ENCODE measurements around the gene PILRA. TPM values are rescaled to one million over a fixed set of nuclear protein-coding genes. Genes with fewer than 3 reads are reported as not detected.
"Not testable (repeated sequence)": the region's sequence is repeated elsewhere in the genome, so short reads cannot be mapped to it uniquely, and the experiment has no call there.

PILRA gene
- total RNA-seq, 1 donor from 2014 or later, result 0.68 TPM

- not testable (repeated sequence) for DNase-seq
Measured at GRCh38 chr7:100381531-100382233, 8.4 kb downstream of the PILRA start.

DNA sequence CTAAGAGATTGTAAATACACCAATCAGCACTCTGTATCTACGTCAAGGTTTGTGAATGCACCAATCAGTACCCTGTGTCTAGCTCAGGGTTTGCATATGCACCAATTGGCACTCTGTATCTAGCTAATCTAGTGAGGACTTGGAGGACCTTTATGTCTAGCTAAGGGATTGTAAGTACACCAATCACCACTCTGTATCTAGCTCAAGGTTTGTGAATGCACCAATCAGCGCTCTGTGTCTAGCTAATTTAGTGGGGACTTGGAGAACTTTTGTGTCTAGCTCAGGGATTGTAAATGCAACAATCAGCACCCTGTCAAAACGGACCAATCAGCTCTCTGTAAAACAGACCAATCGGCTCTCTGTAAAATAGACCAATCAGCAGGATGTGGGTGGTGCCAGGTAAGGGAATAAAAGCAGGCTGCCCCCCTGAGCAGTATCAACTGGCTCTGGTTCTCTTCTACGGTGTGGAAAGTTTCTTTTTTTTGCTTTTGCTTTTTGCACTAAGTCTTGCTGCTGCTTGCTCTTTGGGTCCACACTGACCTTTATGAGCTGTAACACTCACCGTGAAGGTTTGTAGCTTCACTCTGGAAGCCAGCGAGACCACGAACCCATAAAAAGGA is 9.1 kb downstream of the PILRA start:
- not testable (repeated sequence) for DNase-seq

DNA sequence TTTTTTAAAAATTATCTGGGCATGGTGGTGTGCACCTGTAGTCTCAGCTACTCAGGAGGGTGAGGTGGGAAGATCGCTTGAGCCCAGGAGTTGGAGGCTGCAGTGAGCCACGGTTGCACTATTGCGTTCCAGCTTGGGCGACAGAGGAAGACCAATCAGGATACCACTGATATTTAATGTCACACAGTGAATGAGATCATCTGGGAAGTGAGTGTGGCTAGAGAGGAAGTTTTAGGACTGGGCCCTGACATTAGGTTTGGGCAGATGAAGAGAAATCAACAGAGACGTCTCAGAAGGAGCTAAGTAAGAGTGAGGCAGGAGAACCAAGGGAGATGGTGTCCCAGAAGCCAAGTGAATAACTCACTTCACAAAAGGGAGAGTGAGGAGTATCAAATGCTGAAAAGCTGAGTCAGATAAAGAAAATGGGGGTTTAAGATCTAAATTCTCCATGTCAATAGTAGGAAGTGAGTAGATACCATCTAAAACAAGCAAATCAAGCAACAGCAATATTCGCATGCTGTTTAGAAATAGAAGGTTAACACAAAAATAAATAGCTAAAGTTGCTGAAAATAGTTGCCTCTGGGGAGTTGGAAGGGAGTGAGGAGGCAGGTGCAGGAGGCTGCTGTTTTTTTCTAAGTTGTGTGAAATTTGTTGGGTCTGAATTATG is 11.5 kb downstream of the PILRA start:
- peak; percentile 41 for DNase-seq

GRCh38 chr7:100386940-100387339 is 13.7 kb downstream of the PILRA start:
- no peak for DNase-seq

DNA sequence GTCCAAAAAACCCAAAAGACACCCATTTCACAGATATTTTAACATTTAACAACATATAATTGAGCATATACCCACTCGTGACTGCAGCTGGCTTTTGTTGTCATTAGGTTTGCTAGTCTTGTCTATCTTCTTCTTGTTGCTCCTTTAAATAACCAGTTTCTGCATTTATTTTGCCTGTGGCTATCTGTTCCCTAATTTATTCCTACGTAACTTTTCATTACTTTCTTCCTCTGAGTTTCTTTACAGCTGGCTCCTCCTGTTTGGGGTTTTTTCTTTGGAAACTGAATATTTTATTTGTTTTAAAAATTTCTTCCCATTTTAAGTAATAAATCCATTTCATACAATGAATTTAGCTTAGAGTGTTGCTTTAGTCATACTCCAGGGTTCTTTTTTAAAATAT is 14.4 kb downstream of the PILRA start:
- DNase-seq, result no peak

GRCh38 chr7:100389437-100390088 is 16.3 kb downstream of the PILRA start:
- DNase-seq, result no peak

DNA sequence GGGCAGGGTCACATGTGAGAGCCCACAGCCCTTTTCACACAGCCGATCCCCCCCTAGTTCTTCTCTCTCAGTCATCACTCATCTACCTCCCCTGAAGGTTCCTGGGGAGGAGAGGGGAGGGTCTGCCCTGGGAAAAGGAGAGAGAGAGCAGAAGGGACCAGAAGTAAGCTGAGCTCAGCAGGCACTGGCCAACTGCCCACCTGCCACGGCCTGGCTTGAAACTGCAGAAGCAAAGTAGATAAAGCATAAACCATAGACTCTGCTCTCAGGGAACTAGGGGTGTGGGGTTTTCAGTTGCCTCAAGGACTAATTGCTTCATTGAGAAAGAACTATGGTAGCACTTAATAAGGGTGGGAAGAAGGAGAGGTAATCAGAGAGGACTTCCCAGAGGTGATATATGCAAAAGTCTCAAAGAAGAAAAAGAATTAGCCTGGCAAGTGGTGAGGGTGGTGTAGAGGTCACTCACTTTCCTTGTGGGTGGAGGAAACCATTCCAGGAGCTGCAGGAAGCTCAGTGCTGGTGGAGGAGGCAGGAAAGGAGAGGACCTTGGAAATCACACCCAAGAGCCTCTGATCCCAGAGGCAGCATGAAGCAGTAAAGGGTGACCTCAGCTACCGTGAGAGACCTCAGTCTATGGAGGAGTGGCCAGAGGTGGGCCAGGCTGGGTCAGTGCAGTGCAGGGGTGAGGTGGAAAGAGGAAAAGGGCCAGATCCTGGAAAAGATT is 17.2 kb downstream of the PILRA start:
- DNase-seq, result no peak

GRCh38 chr7:100393233-100393905 is 20.1 kb downstream of the PILRA start:
- no peak for DNase-seq

DNA sequence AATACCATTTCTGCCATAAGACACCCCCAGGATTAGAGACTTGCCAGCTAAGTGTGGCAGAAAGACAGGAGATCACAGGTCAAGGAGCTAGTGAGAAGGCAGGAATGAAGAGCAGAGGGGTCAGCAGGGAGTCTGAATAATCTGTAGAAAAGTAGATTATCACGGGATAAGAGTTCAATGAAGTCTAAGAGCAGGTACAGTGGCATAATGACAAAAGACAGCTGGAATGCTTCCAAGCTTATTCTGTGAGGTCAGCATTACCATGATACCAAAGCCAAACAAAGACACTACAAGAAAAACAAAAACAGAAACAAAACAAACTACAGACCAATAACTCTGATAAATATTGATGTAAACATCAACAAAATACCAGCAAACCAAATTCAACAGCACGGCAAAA is 20.8 kb downstream of the PILRA start:
- no peak for DNase-seq

GRCh38 chr7:100396421-100396982 is 23.2 kb downstream of the PILRA start:
- DNase-seq, result no peak

DNA sequence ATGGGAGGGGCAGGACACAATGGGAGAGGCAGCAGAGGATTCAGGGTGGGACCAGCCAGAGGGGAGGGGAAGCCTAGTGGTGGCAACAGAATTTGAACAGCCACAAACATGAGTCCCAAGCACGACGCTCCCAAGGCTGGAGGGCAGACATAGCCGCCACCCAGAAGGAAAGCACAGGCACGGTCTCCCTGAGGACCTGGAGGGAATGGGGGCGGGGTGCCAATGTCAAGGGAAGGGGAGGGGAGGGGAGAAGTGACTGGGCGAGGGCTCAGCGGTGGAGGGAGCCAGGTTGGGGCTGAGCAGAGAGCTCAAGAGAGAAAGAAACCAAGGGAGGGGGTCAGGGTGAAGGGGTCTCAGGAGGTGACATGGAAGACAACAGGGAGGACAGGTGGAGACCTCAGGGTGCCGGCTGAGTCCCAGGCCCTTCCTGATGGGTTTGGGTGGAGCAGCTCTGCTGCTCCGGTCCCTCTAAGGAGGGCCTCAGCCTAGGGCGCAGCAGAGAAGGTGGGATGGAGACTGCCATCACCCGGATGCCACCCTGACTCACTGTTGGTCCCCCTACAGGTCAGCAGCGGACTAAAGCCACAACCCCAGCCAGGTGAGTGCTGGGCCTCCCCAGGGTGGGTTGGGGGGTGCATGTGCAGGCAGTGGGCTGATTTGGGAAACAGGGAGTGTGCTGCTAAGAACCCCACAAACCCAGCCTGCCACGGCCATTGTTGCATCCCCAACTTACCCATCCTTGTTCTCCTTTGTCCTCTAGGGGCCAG is 24.2 kb downstream of the PILRA start:
- DNase-seq, result no peak

- DNase-seq, result no peak
Measured at GRCh38 chr7:100398239-100398638, 25.0 kb downstream of the PILRA start.

DNA sequence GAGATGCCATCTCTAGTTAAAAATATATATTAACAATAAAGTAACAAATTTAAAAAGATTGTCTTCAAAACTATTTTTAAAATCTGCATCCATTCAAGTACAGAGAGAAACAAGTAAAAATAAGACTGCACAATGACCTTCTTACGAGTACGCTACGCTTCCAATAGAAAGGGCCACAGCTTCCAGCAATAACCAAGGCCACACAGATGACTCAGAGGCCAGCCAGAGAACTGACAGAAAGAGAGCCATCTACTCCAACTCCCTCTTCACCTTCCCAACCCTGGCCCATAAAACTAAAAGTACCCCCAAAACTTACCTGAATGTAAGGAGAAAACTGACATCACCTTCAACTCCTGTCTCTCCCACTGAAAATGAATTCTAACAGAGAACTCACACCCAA is 26.8 kb downstream of the PILRA start:
- DNase-seq, result no peak

- DNase-seq, result peak; percentile 46
Measured at GRCh38 chr7:100400656-100401055, 27.4 kb downstream of the PILRA start.

GRCh38 chr7:100401811-100402210 is 28.5 kb downstream of the PILRA start:
- no peak for DNase-seq

DNA sequence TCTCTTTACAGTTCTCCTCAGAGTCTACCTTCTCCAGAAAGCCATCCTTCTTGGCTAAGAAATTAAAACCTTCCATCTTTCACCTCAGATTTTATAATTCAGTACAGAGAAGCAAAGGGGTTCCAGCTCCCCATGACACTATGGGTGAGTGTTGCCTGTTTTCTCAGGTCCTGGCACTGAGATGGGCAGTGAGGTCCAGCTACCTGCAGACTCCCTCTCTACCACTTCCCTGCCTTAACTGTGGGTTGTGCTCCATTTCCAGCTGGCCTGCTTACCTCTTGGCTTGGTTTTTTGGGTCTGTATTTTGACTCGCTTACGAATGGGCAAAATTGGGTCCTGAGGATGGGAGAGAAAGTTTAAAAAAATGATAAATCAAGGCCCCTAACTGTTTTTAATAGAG is 29.0 kb downstream of the PILRA start:
- no peak for DNase-seq

- DNase-seq, result no peak
Measured at GRCh38 chr7:100406767-100407166, 33.5 kb downstream of the PILRA start.

- peak; percentile 84 for DNase-seq
Measured at GRCh38 chr7:100407285-100408180, 34.2 kb downstream of the PILRA start.

- no peak for DNase-seq
Measured at GRCh38 chr7:100411101-100411500, 37.8 kb downstream of the PILRA start.

GRCh38 chr7:100413346-100413745 is 40.1 kb downstream of the PILRA start:
- DNase-seq, result no peak
